Panc1 (cell line): ENCODE measurements around the gene CDH13. TPM values are rescaled to one million over a fixed set of nuclear protein-coding genes. Genes with fewer than 3 reads are reported as not detected.

Experiments used
- ATAC-seq: fragments of 200-7000 bp; cut with Tn5 transposase; 2 replicates; pipeline ENCODE4 v1.9.1; 2020; ENCODE audit warnings: mild to moderate bottlenecking, moderate library complexity
- BruUV-seq: library from RNA; stranded (reverse); fragments of 400-500 nt; replicated peaks from 2 replicates; lab custom pipeline; 2021; lab: Mats Ljungman, UMichigan
- CTCF ChIA-PET: fragments of 300-600 bp; sonication (Branson Sonifier 250); formaldehyde crosslinking; loops from one replicate; lab custom pipeline; 2022; ENCODE audit warnings: antibody characterized with exemption; lab: Charles Lee
- POLR2A ChIA-PET: fragments of 300-600 bp; sonication (Branson Sonifier 250); formaldehyde crosslinking; loops from one replicate; lab custom pipeline; 2022; ENCODE audit warnings: antibody characterized with exemption; lab: Charles Lee
- DNase-seq: peaks from one replicate; pipeline ENCODE4 v3.0.0-alpha.2; 2010; ENCODE audit warnings: low read depth, low spot score
- H3K27ac ChIP-seq: 2 replicates; pipeline ENCODE4 v1.5.1; 2011; ENCODE audit warnings: mild to moderate bottlenecking, low read length, inconsistent platforms
- H3K27me3 ChIP-seq: fragments of 200-500 bp; sonication (Bioruptor generic); 2 replicates; pipeline ENCODE4 v1.6.0; 2014; ENCODE audit warnings: low read length, inconsistent platforms; ENCODE audit not compliant: control insufficient read depth, insufficient read depth
- H3K36me3 ChIP-seq: fragments of 200-500 bp; sonication (Bioruptor generic); 2 replicates; pipeline ENCODE4 v1.5.1; 2014; ENCODE audit warnings: inconsistent platforms, mild to moderate bottlenecking, low read length, moderate library complexity; ENCODE audit not compliant: control insufficient read depth, insufficient read depth
- H3K4me1 ChIP-seq: 2 replicates; pipeline ENCODE4 v1.5.1; 2011; ENCODE audit warnings: inconsistent platforms, mild to moderate bottlenecking, low read length, moderate library complexity; ENCODE audit not compliant: control insufficient read depth, insufficient read depth
- H3K4me3 ChIP-seq, 2 experiments: 2 replicates each; pipeline ENCODE4 v1.5.1; 2011 to 2012; ENCODE audit warnings: low read depth in 2 of 2, low read length in 2 of 2, mild to moderate bottlenecking in 2 of 2, inconsistent platforms in 1 of 2, moderate library complexity in 1 of 2
- H3K9me3 ChIP-seq: fragments of 200-500 bp; sonication (Bioruptor generic); 2 replicates; pipeline ENCODE4 v1.5.1; 2014; ENCODE audit warnings: low read depth, mild to moderate bottlenecking, inconsistent platforms, low read length, moderate library complexity; ENCODE audit not compliant: control insufficient read depth, insufficient read depth
- CTCF ChIP-seq: fragments of 450-650 bp; IDR thresholded peaks from 2 replicates; pipeline ENCODE4 v1.5.1; 2017; ENCODE audit warnings: mild to moderate bottlenecking
- POLR2AphosphoS5 ChIP-seq: IDR thresholded peaks from 2 replicates; pipeline ENCODE4 v1.6.1; 2012; ENCODE audit warnings: mild to moderate bottlenecking, low read depth, low read length, moderate library complexity
- REST ChIP-seq, 2 experiments: IDR thresholded peaks; 2 replicates each; pipeline ENCODE4 v1.6.1; 2011 to 2012; ENCODE audit warnings: low read depth in 2 of 2, control low read depth in 1 of 2, low read length in 1 of 2, mild to moderate bottlenecking in 1 of 2, moderate library complexity in 1 of 2; ENCODE audit not compliant: insufficient read depth in 1 of 2
- SIN3A ChIP-seq: IDR thresholded peaks from 2 replicates; pipeline ENCODE4 v1.6.1; 2012; ENCODE audit warnings: low read depth, mild to moderate bottlenecking, low read length, moderate library complexity, borderline replicate concordance; ENCODE audit not compliant: insufficient read depth
- TCF7L2 ChIP-seq: IDR thresholded peaks from 2 replicates; pipeline ENCODE4 v1.6.1; 2011; ENCODE audit warnings: mild to moderate bottlenecking, low read depth, low read length, inconsistent platforms
- in situ Hi-C: cut with HindIII; loops from 2 replicates; pipeline ENCODE4 v1.10.0; 2016; ENCODE audit warnings: low sequenced_read_pairs, low pct_unique_long_range_greater_than_20kb
- intact Hi-C: fragments of 100-400 bp; cut with micrococcal nuclease; formaldehyde crosslinking; loops from one replicate; pipeline ENCODE4 v1.10.0; 2022; ENCODE audit not compliant: unreplicated experiment
- total RNA-seq: library from RNA; stranded (reverse); gene quantifications from one replicate; pipeline ENCODE4 v1.2.1, GENCODE V29; 2021; ENCODE audit not compliant: unreplicated experiment

The CDH13 gene
- total RNA-seq, 1 experiment from 2014 or later, result not detected

- H3K4me1 ChIP-seq, result no peaks in the 10 kb centered on the region
- no TSS peak for BruUV-seq
- ChIA-PET CTCF (no interaction called here), POLR2A (no interaction called here)
- no peaks in the 10 kb centered on the region for H3K9me3 ChIP-seq
- no peaks in the 10 kb centered on the region for H3K27me3 ChIP-seq
- ATAC-seq (no peak), DNase-seq (no peak)
- H3K4me3 ChIP-seq, result no peak overlapping the region
- no peak overlapping the region for H3K27ac ChIP-seq
- in situ Hi-C loops, result no loop called here
- intact Hi-C loops, result no loop called here
- no peaks in the 10 kb centered on the region for H3K36me3 ChIP-seq
- no peak for TF ChIP-seq SIN3A
- no peak for TF ChIP-seq POLR2AphosphoS5
- TF ChIP-seq CTCF, result no peak
- TF ChIP-seq TCF7L2, result no peak
- TF ChIP-seq REST (IDR thresholded peaks at IDR 0.05; ENCODE audit: insufficient read depth in 1 of 2, low read depth in 2 of 2, low read length in 1 of 2), result no peak
These were observed 1153.1 kb downstream of the CDH13 start for GRCh38 chr16:83779886-83780285.

GRCh38 chr16:83785455-83785854, 1158.7 kb downstream of the CDH13 start:
- no peaks in the 10 kb centered on the region for H3K36me3 ChIP-seq
- no peaks in the 10 kb centered on the region for H3K4me1 ChIP-seq
- in situ Hi-C loops, result no loop called here
- H3K27me3 ChIP-seq, result no peaks in the 10 kb centered on the region
- H3K9me3 ChIP-seq, result no peaks in the 10 kb centered on the region
- no peak overlapping the region for H3K4me3 ChIP-seq
- ATAC-seq, result no peak
- no peak overlapping the region for H3K27ac ChIP-seq
- TF ChIP-seq REST (IDR thresholded peaks at IDR 0.05; ENCODE audit: insufficient read depth in 1 of 2, low read depth in 2 of 2, low read length in 1 of 2) (no peak), POLR2AphosphoS5 (no peak), TCF7L2 (no peak)
- ChIA-PET POLR2A (no interaction called here), CTCF (no interaction called here)
- intact Hi-C loops, result no loop called here
- no peak for DNase-seq
- no TSS peak for BruUV-seq
